ENCODE data around the gene SH2D6. TPM values are rescaled to one million over a fixed set of nuclear protein-coding genes. Genes with fewer than 3 reads are reported as not detected.

Gene SH2D6
- total and polyA plus RNA-seq, 9 of the 15 experiments (the other 6 are each of a cell fraction or from before 2014, with no cell fraction given) = 0.07 to 0.76 (median 0.33) TPM; not detected in 2

DNA sequence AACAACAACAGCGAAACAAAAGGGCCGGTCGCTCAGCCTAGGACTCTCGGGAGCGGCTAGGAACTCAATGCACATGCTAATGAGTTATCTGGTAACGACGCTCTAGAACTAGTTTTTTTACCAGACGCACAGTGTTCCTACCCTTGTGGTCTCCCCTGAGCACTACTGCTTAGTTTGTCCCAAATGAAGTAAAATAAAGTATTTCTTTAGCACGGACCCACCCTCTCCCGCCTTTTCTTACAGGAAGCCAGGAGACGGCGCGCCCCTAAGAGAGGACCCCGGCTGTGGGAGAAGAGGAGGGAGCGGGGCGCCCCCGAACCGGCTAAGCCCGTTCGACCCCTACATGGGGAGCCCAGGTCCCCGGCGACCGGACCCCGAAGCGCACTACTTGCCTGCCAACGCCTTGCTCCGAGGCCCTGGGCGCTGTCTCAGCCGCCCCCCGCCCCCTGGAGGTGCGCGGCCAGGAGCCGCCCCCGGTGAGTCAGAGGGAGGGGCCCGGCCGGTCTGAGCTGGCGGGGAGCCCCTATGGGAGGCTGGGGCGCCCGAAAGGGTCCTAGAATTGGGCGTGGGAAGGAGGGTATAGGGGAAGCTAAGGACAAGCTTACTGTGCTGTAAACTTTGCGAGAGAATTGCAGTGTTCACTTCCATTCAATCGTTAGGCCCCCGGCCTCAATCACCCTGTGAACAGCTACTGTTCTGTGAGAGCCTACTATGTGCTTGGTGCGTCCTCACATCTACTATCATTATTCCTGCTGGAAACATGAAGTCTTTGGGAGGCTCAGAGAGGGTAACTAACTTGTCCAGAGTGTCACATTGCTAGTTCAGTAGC lies 4.7 kb upstream of the SH2D6 start (continued):
- TF ChIP-seq, protein P1, sequence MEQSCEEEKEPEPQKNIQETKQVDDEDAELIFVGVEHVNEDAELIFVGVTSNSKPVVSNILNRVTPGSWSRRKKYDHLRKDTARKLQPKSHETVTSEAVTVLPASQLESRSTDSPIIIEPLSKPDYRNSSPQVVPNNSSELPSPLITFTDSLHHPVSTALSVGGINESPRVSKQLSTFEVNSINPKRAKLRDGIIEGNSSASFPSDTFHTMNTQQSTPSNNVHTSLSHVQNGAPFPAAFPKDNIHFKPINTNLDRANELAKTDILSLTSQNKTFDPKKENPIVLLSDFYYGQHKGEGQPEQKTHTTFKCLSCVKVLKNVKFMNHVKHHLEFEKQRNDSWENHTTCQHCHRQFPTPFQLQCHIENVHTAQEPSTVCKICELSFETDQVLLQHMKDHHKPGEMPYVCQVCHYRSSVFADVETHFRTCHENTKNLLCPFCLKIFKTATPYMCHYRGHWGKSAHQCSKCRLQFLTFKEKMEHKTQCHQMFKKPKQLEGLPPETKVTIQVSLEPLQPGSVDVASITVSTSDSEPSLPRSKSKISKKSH (CRISPR knock-in tag; IDR thresholded peaks at IDR 0.05) = no peak
- TF ChIP-seq CTBP1 (IDR thresholded peaks at IDR 0.05; ENCODE audit: borderline replicate concordance) (peak; percentile 24; the same call in 1 of the 2 replicates), ATF1 (CRISPR knock-in tag; IDR thresholded peaks at IDR 0.05) (no peak), ATF1 (tag; IDR thresholded peaks at IDR 0.05) (peak; percentile 29), FUS (optimal IDR thresholded peaks at IDR 0.05; ENCODE audit: low read depth, low read length) (no peak), KDM4B (IDR thresholded peaks at IDR 0.05; ENCODE audit: borderline replicate concordance in 2 of 2, low read depth in 1 of 2) (no peak), SMARCE1 (IDR thresholded peaks at IDR 0.05) (peak; percentile 29; the same call in 1 of the 2 replicates), SUPT5H (IDR thresholded peaks at IDR 0.05) (peak; percentile 50; the same call in 1 of the 2 replicates), EP400 (IDR thresholded peaks at IDR 0.05) (peak; percentile 43; the same call in 1 of the 2 replicates), HMGN3 (IDR thresholded peaks at IDR 0.05; ENCODE audit: borderline replicate concordance, extremely low read depth, insufficient read length, low read depth, low read length) (peak; percentile 82), POLR2G (IDR thresholded peaks at IDR 0.05; ENCODE audit: low read depth, low read length) (peak; percentile 81), L3MBTL2 (IDR thresholded peaks at IDR 0.05) (peak; percentile 84), POLR3G (IDR thresholded peaks at IDR 0.05; ENCODE audit: extremely low read depth, insufficient read length, insufficient replicate concordance) (no peak), NCOA4 (IDR thresholded peaks at IDR 0.05; ENCODE audit: partially characterized antibody) (no peak)
- TF ChIP-seq, protein P2, sequence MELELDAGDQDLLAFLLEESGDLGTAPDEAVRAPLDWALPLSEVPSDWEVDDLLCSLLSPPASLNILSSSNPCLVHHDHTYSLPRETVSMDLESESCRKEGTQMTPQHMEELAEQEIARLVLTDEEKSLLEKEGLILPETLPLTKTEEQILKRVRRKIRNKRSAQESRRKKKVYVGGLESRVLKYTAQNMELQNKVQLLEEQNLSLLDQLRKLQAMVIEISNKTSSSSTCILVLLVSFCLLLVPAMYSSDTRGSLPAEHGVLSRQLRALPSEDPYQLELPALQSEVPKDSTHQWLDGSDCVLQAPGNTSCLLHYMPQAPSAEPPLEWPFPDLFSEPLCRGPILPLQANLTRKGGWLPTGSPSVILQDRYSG (tag; conservative IDR thresholded peaks at IDR 0.05; ENCODE audit: low read depth) = no peak
- TF ChIP-seq, protein P3, sequence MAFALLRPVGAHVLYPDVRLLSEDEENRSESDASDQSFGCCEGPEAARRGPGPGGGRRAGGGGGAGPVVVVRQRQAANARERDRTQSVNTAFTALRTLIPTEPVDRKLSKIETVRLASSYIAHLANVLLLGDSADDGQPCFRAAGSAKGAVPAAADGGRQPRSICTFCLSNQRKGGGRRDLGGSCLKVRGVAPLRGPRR (CRISPR knock-in tag; IDR thresholded peaks at IDR 0.05) = peak; percentile 43; the same call in 1 of the 2 replicates
- TF ChIP-seq, protein P4, sequence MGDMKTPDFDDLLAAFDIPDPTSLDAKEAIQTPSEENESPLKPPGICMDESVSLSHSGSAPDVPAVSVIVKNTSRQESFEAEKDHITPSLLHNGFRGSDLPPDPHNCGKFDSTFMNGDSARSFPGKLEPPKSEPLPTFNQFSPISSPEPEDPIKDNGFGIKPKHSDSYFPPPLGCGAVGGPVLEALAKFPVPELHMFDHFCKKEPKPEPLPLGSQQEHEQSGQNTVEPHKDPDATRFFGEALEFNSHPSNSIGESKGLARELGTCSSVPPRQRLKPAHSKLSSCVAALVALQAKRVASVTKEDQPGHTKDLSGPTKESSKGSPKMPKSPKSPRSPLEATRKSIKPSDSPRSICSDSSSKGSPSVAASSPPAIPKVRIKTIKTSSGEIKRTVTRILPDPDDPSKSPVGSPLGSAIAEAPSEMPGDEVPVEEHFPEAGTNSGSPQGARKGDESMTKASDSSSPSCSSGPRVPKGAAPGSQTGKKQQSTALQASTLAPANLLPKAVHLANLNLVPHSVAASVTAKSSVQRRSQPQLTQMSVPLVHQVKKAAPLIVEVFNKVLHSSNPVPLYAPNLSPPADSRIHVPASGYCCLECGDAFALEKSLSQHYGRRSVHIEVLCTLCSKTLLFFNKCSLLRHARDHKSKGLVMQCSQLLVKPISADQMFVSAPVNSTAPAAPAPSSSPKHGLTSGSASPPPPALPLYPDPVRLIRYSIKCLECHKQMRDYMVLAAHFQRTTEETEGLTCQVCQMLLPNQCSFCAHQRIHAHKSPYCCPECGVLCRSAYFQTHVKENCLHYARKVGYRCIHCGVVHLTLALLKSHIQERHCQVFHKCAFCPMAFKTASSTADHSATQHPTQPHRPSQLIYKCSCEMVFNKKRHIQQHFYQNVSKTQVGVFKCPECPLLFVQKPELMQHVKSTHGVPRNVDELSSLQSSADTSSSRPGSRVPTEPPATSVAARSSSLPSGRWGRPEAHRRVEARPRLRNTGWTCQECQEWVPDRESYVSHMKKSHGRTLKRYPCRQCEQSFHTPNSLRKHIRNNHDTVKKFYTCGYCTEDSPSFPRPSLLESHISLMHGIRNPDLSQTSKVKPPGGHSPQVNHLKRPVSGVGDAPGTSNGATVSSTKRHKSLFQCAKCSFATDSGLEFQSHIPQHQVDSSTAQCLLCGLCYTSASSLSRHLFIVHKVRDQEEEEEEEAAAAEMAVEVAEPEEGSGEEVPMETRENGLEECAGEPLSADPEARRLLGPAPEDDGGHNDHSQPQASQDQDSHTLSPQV (IDR thresholded peaks at IDR 0.05) = peak; percentile 69; the same call in 1 of the 2 replicates

Data from K562 (cell line).